Measurements from ENCODE around the gene IQCM.

IQCM gene, protein sequence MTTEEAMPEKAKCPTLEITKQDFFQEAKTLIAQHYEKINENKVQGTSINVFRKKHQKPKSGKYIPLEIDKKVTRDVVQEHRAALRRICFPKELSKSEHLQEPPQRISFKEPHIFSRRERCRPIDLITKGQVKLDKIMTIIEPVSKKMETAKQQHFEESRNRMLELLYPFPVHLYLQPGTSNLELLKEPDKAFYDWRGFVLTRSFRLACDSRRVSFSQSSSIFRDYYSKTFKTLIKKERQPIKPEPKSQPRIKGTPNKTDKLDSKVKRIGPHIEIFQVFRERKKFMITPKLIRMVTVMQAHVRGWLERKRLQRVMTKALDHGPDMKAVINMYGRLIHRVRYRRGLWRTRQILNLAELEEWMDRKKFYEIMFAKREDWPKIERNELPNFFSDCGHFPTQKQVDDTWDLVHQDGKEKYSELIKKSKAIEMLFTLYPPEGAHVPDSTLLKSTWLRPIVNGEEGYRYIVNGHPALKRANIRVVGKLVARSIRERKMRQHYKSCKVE

DNA sequence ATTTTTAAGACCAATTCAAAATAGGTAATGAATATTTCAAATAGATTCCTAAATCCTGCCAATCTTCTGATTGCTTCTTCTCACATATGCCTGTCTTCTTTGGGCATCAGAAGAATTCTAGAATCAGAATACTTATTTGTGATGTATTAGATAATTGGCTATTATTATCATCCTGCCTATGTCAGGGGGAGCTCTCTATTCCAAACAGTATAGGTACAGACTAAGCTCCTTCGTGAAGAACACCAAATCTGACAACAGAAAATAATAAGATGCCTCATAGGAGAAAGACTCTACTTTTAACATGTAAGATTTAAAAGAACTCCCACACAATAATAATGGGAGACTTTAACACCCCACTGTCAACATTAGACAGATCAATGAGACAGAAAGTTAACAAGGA is at the start of gene IQCM:
TSS of gene IQCM (minus strand) at position 101 of the 400 bp plus-strand sequence. CDS start 73,152 bp downstream, outside the sequence.
- no peak for DNase-seq (ENCODE audit: low spot score)

GRCh38 chr4:149857446-149857845 is 41.8 kb upstream of the IQCM start:
- no peak for DNase-seq (ENCODE audit: low spot score)

GRCh38 chr4:149845743-149846142 is 30.1 kb upstream of the IQCM start:
- no peak for DNase-seq (ENCODE audit: low spot score)

DNA sequence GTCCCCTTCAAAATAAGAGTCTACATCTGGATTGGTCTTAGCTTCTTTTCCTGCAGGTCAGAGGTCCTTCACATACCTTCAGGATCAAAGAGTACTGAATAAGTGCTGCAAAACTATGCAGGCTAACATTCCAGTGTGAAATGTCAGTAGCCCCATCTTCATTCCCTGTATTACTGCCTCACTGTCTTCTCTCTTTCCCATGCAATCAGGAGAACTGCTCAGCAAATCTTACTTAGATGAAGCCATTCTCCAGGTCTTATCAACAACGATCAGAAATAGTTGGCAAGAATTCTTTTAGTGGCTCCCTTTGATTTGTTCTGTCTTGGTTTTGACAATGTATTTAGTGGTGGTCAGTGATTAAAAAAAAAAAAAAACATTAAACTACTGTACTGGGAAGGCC is 26.0 kb upstream of the IQCM start:
- DNase-seq (ENCODE audit: low spot score), result no peak

DNA sequence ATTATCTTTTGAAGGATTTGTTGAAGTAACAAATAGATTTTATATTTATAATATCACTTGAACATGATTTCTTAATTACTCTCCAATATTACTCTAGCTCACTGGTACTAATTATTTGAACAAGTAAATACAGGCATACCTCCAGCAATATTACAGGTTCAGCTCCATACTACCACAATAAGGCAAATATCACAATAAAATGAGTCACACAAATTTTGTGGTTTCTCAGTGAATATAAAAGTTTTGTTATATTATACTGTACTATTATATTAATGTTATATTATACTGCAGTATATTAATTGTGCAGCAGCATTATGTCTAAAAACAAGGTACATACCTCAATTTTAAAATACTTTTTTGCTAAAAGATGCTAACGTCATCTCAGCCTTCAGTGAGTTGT is 22.4 kb upstream of the IQCM start:
- no peak for DNase-seq (ENCODE audit: low spot score)

DNA sequence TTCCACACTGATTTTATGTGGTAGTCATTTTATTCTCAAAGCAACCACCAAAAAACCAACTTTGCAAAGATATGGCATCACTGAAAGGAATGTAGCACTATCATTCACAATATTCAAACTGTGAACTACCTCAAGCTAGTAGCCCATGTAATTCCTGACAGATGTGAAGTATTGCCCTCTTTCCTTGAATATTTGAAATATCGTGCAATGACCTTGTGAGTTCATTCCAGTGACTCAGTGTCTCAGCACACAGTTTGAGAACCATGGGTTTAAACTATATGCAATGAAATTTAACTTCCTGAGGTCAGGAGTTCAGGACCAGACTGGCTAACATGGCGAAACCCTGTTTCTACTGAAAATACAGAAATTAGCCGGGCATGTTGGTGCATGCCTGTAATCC is 20.9 kb upstream of the IQCM start:
- no peak for DNase-seq (ENCODE audit: low spot score)

GRCh38 chr4:149835280-149835679 is 19.6 kb upstream of the IQCM start:
- no peak for DNase-seq (ENCODE audit: low spot score)

GRCh38 chr4:149831656-149832208 is 16.1 kb upstream of the IQCM start:
- DNase-seq (ENCODE audit: low spot score), result no peak

GRCh38 chr4:149830823-149831222 is 15.2 kb upstream of the IQCM start:
- DNase-seq (ENCODE audit: low spot score), result no peak

- DNase-seq (ENCODE audit: low spot score), result no peak
Measured at GRCh38 chr4:149825336-149825735, 9.7 kb upstream of the IQCM start.

GRCh38 chr4:149823769-149824221 is 8.2 kb upstream of the IQCM start:
- DNase-seq (ENCODE audit: low spot score), result no peak

GRCh38 chr4:149801416-149801815 is 14.2 kb downstream of the IQCM start:
- DNase-seq (ENCODE audit: low spot score), result no peak

- DNase-seq (ENCODE audit: low spot score), result no peak
Measured at GRCh38 chr4:149799546-149799945, 16.1 kb downstream of the IQCM start.

DNA sequence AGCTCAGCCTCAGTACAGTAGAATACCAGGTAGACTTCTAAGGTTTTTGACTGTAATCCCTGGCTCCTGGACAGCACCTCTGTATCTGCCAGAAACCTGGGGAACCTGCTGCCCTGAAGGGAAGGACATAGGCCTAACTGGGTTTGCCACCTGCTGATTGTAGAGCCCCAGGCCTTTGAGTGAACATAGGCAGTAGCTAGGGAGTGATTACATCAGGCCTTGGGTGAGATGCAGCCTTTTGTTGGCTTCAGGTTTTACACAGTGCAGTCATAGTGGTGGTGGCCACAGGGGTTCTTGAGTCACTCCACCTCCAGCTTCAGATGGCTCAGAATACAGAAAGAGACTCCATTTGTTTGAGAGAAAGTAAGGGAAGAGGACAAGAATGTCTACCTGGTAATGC is 19.3 kb downstream of the IQCM start:
- no peak for DNase-seq (ENCODE audit: low spot score)

DNA sequence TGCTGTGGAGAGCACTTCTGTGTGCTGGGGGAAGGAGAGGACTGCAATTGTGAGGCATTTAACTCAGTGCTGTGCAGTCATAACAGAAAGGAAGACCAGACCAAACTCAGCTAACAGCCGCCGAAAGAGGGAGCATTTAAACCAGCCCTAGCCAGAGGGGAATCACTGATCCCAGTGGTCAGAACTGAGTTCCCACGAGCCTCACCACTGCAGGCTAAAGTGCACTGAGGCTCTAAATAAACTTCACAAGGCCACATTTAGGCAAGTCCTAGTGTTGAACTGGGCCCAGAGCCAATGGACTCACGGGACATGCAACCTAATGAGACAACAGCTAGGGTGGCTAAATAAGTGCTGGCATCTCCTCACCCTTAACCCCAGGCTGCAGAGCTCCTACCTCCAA is 20.4 kb downstream of the IQCM start:
- DNase-seq (ENCODE audit: low spot score), result no peak

DNA sequence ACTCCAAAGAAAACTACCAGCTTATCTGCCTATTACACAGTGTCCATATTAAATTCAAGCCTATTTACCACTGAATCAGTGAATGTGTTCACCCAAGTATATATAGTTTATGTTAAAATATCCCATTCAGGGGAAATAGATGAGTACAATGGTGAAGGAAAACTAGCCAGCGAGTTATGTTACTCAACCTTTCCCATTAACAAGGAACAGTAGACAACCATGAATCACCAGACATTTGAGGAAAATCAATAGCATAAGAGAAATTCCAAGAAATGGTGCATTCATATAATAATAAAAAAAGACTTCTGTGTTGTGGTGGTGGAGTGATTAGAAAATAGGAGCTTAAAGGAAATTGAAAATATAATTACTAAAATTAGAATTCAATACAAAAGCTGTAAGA is 21.3 kb downstream of the IQCM start:
- DNase-seq (ENCODE audit: low spot score), result no peak

- DNase-seq (ENCODE audit: low spot score), result no peak
Measured at GRCh38 chr4:149793459-149793858, 22.2 kb downstream of the IQCM start.

GRCh38 chr4:149791851-149792250 is 23.8 kb downstream of the IQCM start:
- no peak for DNase-seq (ENCODE audit: low spot score)

DNA sequence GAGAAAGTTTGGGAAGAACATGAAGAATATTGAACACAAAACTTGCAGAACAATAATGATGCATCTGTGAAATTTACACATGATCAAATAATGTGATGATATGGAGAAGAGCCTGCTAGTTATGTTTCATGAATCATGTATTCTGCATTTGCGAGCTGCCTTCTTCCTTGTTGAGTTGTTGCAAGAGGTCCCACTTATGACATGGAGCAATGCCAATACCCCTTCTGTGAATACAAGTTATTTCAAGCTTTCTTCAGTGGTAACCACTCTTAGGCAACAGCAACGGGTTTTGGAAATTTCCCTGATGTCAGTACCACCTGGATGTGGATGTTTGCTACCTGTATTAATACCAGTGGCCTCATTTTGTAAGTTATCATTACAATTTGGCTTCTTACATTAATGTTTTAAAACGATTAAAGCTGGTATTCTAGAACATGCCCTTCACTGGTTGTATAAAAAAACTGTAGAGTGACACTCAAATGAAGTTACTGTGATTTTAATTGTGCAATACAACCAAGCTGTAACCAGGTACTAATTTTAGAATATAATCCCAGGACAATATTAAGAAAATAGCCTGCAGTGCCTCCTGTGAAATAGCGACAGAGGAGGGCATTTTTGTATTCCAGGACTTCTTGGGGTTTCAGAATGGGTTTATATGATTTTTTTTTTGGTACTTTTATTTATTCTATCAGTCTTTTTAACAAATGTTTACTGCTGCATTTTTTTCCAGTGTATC is 25.3 kb downstream of the IQCM start:
- no peak for DNase-seq (ENCODE audit: low spot score)

DNA sequence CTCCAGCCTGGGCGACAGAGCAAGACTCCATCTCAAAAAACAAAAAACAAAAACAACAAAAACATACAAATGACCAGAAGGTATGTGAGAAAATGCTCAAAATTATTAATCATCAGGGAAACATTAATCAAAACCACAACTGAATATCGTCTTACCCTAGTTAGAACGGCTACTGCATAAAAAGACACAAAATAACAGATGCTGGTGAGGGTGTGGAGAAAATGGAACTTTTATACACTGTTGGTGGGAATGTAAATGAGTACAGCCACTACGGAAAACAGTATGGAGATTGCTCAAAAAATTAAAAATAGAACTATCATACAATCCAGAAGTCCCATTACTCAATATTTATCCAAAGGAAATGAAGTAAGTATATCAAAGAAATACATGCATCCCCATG is 27.3 kb downstream of the IQCM start:
- DNase-seq (ENCODE audit: low spot score), result no peak

DNA sequence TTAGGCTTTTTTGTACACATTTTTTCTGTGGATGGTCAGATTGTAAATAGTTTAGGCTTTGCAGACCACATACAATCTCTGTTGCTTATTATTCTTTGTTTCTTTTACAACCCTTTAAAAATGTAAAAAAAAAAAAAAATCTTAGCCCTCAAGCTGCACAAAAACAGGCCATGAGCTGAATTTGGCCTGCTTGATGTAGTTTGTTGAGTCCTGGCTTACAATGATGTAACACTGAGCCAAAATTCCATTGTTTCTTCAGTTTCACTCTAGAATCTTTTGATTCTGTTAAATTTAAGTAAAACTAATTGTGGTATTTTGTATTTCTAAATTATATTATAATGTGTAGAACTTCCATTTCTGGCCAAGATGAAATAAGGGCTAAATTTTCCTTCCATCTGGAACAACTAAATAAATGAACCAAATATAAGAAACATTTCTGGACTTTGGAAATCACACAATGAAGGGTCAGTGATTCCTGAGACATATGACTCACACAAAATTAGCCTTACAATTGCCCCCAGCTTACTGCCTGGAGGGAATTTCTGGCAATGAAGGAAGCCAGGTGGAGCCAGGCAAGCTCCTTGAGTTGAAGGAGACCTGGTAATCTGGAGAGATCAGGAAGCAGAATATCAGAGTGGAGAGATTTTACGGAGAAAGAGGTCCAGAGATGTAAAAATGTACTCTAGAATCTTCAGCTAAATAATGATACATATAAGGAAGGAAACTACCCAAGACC is 29.8 kb downstream of the IQCM start:
- no peak for DNase-seq (ENCODE audit: low spot score)

- DNase-seq (ENCODE audit: low spot score), result no peak
Measured at GRCh38 chr4:149784018-149784417, 31.6 kb downstream of the IQCM start.

Measured in D341Med (cell line).